IMR-90 (cell line): ENCODE data around the gene ZNF397. TPM values are rescaled to one million over a fixed set of nuclear protein-coding genes. Genes with fewer than 3 reads are reported as not detected.

Experiments
- ATAC-seq: fragments of 200-7000 bp; cut with Tn5 transposase; 2 replicates; pipeline ENCODE4 v1.9.1; 2020; ENCODE audit warnings: low read depth, mild to moderate bottlenecking, moderate library complexity
- BruUV-seq: library from RNA; stranded (reverse); fragments of 400-500 nt; replicated peaks from 2 replicates; lab custom pipeline; 2021; lab: Mats Ljungman, UMichigan
- CTCF ChIA-PET: fragments of 300-600 bp; formaldehyde crosslinking; extraction: SDS; loops from one replicate; lab custom pipeline; 2021; ENCODE audit warnings: antibody characterized with exemption; lab: Yijun Ruan, JAX
- POLR2A ChIA-PET: fragments of 300-600 bp; sonication (Branson Sonifier 250); formaldehyde crosslinking; loops from one replicate; lab custom pipeline; 2022; ENCODE audit warnings: antibody characterized with exemption; ENCODE audit not compliant: unreplicated experiment; lab: Charles Lee
- DNase-seq: peaks from one replicate; pipeline ENCODE4 v3.0.0; 2013
- H2AFZ ChIP-seq: replicated peaks from 2 replicates; pipeline ENCODE3; 2013; ENCODE audit warnings: low read length, mild to moderate bottlenecking; ENCODE audit not compliant: poor library complexity
- H2AK5ac ChIP-seq: 2 replicates; pipeline ENCODE4 v1.6.1; 2013; ENCODE audit warnings: low read depth, low read length, inconsistent platforms
- H2AK9ac ChIP-seq: replicated peaks from 2 replicates; pipeline ENCODE3; 2013; ENCODE audit warnings: mild to moderate bottlenecking, low read depth, low read length, moderate library complexity; ENCODE audit not compliant: poor library complexity
- H2BK120ac ChIP-seq: 2 replicates; pipeline ENCODE4 v1.6.1; 2013; ENCODE audit warnings: low read depth, low read length, inconsistent platforms
- H2BK15ac ChIP-seq: 3 replicates; pipeline ENCODE4 v1.6.1; 2013; ENCODE audit warnings: low read depth, low read length, inconsistent platforms
- H2BK20ac ChIP-seq: 2 replicates; pipeline ENCODE4 v1.6.1; 2013; ENCODE audit warnings: low read depth, mild to moderate bottlenecking, inconsistent platforms, low read length, moderate library complexity
- H2BK5ac ChIP-seq: 2 replicates; pipeline ENCODE4 v1.6.1; 2013; ENCODE audit warnings: mild to moderate bottlenecking, low read depth, low read length, inconsistent platforms; ENCODE audit not compliant: poor library complexity, severe bottlenecking
- H3K14ac ChIP-seq: replicated peaks from 2 replicates; pipeline ENCODE4 v1.6.1; 2013; ENCODE audit warnings: low read depth, low read length, inconsistent platforms
- H3K18ac ChIP-seq: 2 replicates; pipeline ENCODE4 v1.6.1; 2013; ENCODE audit warnings: low read depth, low read length, control low read depth
- H3K23ac ChIP-seq: 2 replicates; pipeline ENCODE4 v1.6.1; 2013; ENCODE audit warnings: low read depth, low read length, inconsistent platforms
- H3K27ac ChIP-seq: 2 replicates; pipeline ENCODE4 v1.5.1; 2013; ENCODE audit warnings: mild to moderate bottlenecking, control low read depth, low read length; ENCODE audit not compliant: insufficient read depth
- H3K27me3 ChIP-seq: 2 replicates; pipeline ENCODE4 v1.6.1; 2013; ENCODE audit warnings: low read length; ENCODE audit not compliant: control insufficient read depth, insufficient read depth
- H3K36me3 ChIP-seq: 2 replicates; pipeline ENCODE4 v1.6.1; 2013; ENCODE audit warnings: low read length, mixed read lengths; ENCODE audit not compliant: control insufficient read depth, insufficient read depth
- H3K4ac ChIP-seq: 2 replicates; pipeline ENCODE4 v1.6.1; 2013; ENCODE audit warnings: low read depth, low read length, inconsistent platforms
- H3K4me1 ChIP-seq: 2 replicates; pipeline ENCODE4 v1.6.1; 2013; ENCODE audit warnings: low read length, mixed read lengths; ENCODE audit not compliant: control insufficient read depth, insufficient read depth
- H3K4me2 ChIP-seq: 2 replicates; pipeline ENCODE4 v1.6.1; 2013; ENCODE audit warnings: low read depth, mild to moderate bottlenecking, control low read depth, low read length, moderate library complexity
- H3K4me3 ChIP-seq: 2 replicates; pipeline ENCODE4 v1.5.1; 2013; ENCODE audit warnings: low read depth, mild to moderate bottlenecking, control low read depth, low read length, moderate library complexity; ENCODE audit not compliant: insufficient read depth
- H3K56ac ChIP-seq: 2 replicates; pipeline ENCODE4 v1.6.1; 2013; ENCODE audit warnings: low read length, inconsistent platforms; ENCODE audit not compliant: insufficient read depth; ENCODE audit errors: extremely low read depth
- H3K79me1 ChIP-seq, 2 experiments: 2 replicates each; pipeline ENCODE4 v1.6.1; 2013; ENCODE audit warnings: low read length in 2 of 2, inconsistent platforms in 1 of 2, low read depth in 1 of 2
- H3K9ac ChIP-seq: 2 replicates; pipeline ENCODE4 v1.6.1; 2013; ENCODE audit warnings: low read depth, low read length, control low read depth
- H3K9me1 ChIP-seq: 2 replicates; pipeline ENCODE4 v1.6.1; 2013; ENCODE audit warnings: low read length, inconsistent platforms; ENCODE audit not compliant: insufficient read depth
- H3K9me3 ChIP-seq: 2 replicates; pipeline ENCODE4 v1.6.1; 2013; ENCODE audit warnings: low read length; ENCODE audit not compliant: control insufficient read depth, insufficient read depth
- H4K20me1 ChIP-seq: 2 replicates; pipeline ENCODE4 v1.6.1; 2013; ENCODE audit warnings: low read length, inconsistent platforms; ENCODE audit not compliant: insufficient read depth
- H4K5ac ChIP-seq: 2 replicates; pipeline ENCODE4 v1.6.1; 2013; ENCODE audit warnings: mild to moderate bottlenecking, low read depth, low read length, control low read depth
- H4K8ac ChIP-seq, 2 experiments: 2 replicates each; pipeline ENCODE4 v1.6.1; 2013; ENCODE audit warnings: low read depth in 2 of 2, low read length in 2 of 2, control low read depth in 1 of 2, inconsistent platforms in 1 of 2
- H4K91ac ChIP-seq: 2 replicates; pipeline ENCODE4 v1.6.1; 2013; ENCODE audit warnings: low read depth, low read length, inconsistent platforms; ENCODE audit not compliant: insufficient read depth
- BHLHE40 ChIP-seq: fragments of 150-350 bp; IDR thresholded peaks from 2 replicates; pipeline ENCODE4 v1.6.1; 2016; ENCODE audit warnings: mild to moderate bottlenecking, low read depth, low read length
- CEBPB ChIP-seq: IDR thresholded peaks from 2 replicates; pipeline ENCODE4 v1.6.1; 2012; ENCODE audit warnings: low read depth, low read length, improper control_type of control experiment
- CHD1 ChIP-seq: IDR thresholded peaks from 2 replicates; pipeline ENCODE4 v1.6.1; 2012; ENCODE audit warnings: low read depth, low read length, improper control_type of control experiment
- CTCF ChIP-seq: conservative IDR thresholded peaks from 2 replicates; pipeline ENCODE4 v1.5.1; 2012; ENCODE audit warnings: mild to moderate bottlenecking, low read depth, low read length, improper control_type of control experiment
- ELK1 ChIP-seq: fragments of 150-350 bp; IDR thresholded peaks from 2 replicates; pipeline ENCODE4 v1.6.1; 2016; ENCODE audit warnings: low read depth, mild to moderate bottlenecking, low read length, moderate library complexity, borderline replicate concordance
- FOS ChIP-seq: fragments of 150-350 bp; IDR thresholded peaks from 2 replicates; pipeline ENCODE4 v1.6.1; 2016; ENCODE audit warnings: low read depth, low read length
- MAFK ChIP-seq: IDR thresholded peaks from 2 replicates; pipeline ENCODE4 v1.6.1; 2012; ENCODE audit warnings: low read depth, low read length, improper control_type of control experiment
- MAZ ChIP-seq: IDR thresholded peaks from 2 replicates; pipeline ENCODE4 v1.6.1; 2012; ENCODE audit warnings: low read depth, mild to moderate bottlenecking, low read length, improper control_type of control experiment, moderate library complexity, borderline replicate concordance
- MXI1 ChIP-seq: IDR thresholded peaks from 2 replicates; pipeline ENCODE4 v1.6.1; 2012; ENCODE audit warnings: low read depth, mild to moderate bottlenecking, low read length, moderate library complexity, borderline replicate concordance
- NFE2L2 ChIP-seq: fragments of 150-350 bp; IDR thresholded peaks from 2 replicates; pipeline ENCODE4 v1.6.1; 2016; ENCODE audit warnings: low read depth, mild to moderate bottlenecking, low read length
- POLR2A ChIP-seq: IDR thresholded peaks from 2 replicates; pipeline ENCODE4 v1.6.1; 2012; ENCODE audit warnings: mild to moderate bottlenecking, low read depth, low read length
- RAD21 ChIP-seq: IDR thresholded peaks from 2 replicates; pipeline ENCODE4 v1.6.1; 2012; ENCODE audit warnings: low read length, improper control_type of control experiment
- RCOR1 ChIP-seq: IDR thresholded peaks from 2 replicates; pipeline ENCODE4 v1.6.1; 2012; ENCODE audit warnings: mild to moderate bottlenecking, low read length, improper control_type of control experiment; ENCODE audit not compliant: insufficient replicate concordance
- RFX5 ChIP-seq: IDR thresholded peaks from 2 replicates; pipeline ENCODE4 v1.8.0; 2012; ENCODE audit warnings: low read depth, mild to moderate bottlenecking, low read length, moderate library complexity
- SMC3 ChIP-seq: fragments of 150-350 bp; IDR thresholded peaks from 2 replicates; pipeline ENCODE4 v1.6.1; 2016; ENCODE audit warnings: low read depth, mild to moderate bottlenecking, antibody characterized with exemption, low read length, moderate library complexity
- USF2 ChIP-seq: fragments of 150-350 bp; IDR thresholded peaks from 2 replicates; pipeline ENCODE4 v1.6.1; 2017; ENCODE audit warnings: mild to moderate bottlenecking, antibody characterized with exemption, low read length, low read depth
- WGBS, 2 experiments: methylation state at CpG; one replicate each; pipeline versions ENCODE4 v1.1.5 to v1.1.7; 2013; ENCODE audit warnings: missing lambda C conversion rate in 2 of 2; ENCODE audit not compliant: insufficient read length in 1 of 2; ENCODE audit errors: extremely low coverage in 2 of 2; 5-methylcytosine and 5-hydroxymethylcytosine counted together
- dilution Hi-C: fragments of 300-500 bp; cut with HindIII; formaldehyde crosslinking; loops from one replicate; pipeline ENCODE4 v1.14.3; 2018; ENCODE audit warnings: low sequenced_read_pairs; ENCODE audit not compliant: unreplicated experiment
- in situ Hi-C: fragments of 300-500 bp; cut with MboI; formaldehyde crosslinking; loops from 3 replicates; pipeline ENCODE4 v1.14.3; 2019; ENCODE audit warnings: low sequenced_read_pairs, inconsistent platforms, mixed read lengths
- intact Hi-C: fragments of 100-400 bp; cut with micrococcal nuclease; formaldehyde crosslinking; loops from 2 replicates; pipeline ENCODE4 v1.10.0; 2022
- polyA plus RNA-seq, 3 experiments: library from polyadenylated mRNA; depleted of rRNA; stranded (reverse); fragments of >200 nt; gene quantifications; 2 replicates each; pipeline ENCODE4 v1.2.3, GENCODE V29; 2012; ENCODE audit warnings: low replicate concordance in 1 of 3
- total RNA-seq: library from RNA; depleted of rRNA; stranded (reverse); fragments of >200 nt; gene quantifications from 2 replicates; pipeline ENCODE4 v1.2.3, GENCODE V29; 2012

Gene ZNF397
- total and polyA plus RNA-seq, 2 of the 4 experiments (the other 2 are of a cell fraction): 5.5 to 9.9 TPM

- no CpG with 5 or more reads among the region's 2 CpGs for WGBS, 2 experiments
- Histone ChIP-seq H4K5ac (no peak overlapping the region), H3K14ac (no peak overlapping the region), H4K20me1 (no peaks in the 10 kb centered on the region), H4K91ac (no peak overlapping the region), H2AFZ (no peak overlapping the region), H3K56ac (no peak overlapping the region), H2AK9ac (no peak overlapping the region), H2BK5ac (no peak overlapping the region), H3K27me3 (no peaks in the 10 kb centered on the region), H3K27ac (no peak overlapping the region), H3K9me3 (peaks cover 23% of the 10 kb centered on the region), H3K36me3 (peaks cover 12% of the 10 kb centered on the region), H2BK120ac (no peak overlapping the region), H2AK5ac (no peak overlapping the region), H3K18ac (no peak overlapping the region), H4K8ac (no peak overlapping the region), H3K23ac (no peak overlapping the region), H3K4me1 (no peaks in the 10 kb centered on the region), H2BK15ac (no peak overlapping the region), H3K4me3 (no peak overlapping the region), H2BK20ac (no peak overlapping the region), H3K4me2 (no peak overlapping the region), H3K9ac (no peak overlapping the region), H3K4ac (no peak overlapping the region), H3K79me1 (peaks cover 6 to 8% of the 10 kb centered on the region in 2 experiments; a peak in 2 of 4 replicates), H3K9me1 (no peaks in the 10 kb centered on the region)
- DNase-seq (no peak), ATAC-seq (no peak)
- ChIA-PET POLR2A (no interaction called here), CTCF (no interaction called here)
- intact Hi-C loops (no loop called here), in situ Hi-C loops (no loop called here), dilution Hi-C loops (no loop called here)
- no TSS peak for BruUV-seq
- no peak for TF ChIP-seq CHD1
- TF ChIP-seq ELK1: no peak
- TF ChIP-seq SMC3: no peak
- TF ChIP-seq BHLHE40: no peak
- TF ChIP-seq MXI1: no peak
- no peak for TF ChIP-seq FOS
- TF ChIP-seq MAFK: no peak
- TF ChIP-seq CEBPB: no peak
- no peak for TF ChIP-seq CTCF
- no peak for TF ChIP-seq USF2
- no peak for TF ChIP-seq POLR2A
- no peak for TF ChIP-seq RFX5
- TF ChIP-seq RCOR1: no peak
- no peak for TF ChIP-seq NFE2L2
- TF ChIP-seq MAZ: no peak
- TF ChIP-seq RAD21: no peak
Observed at GRCh38 chr18:35268821-35269220, 28.0 kb downstream of the ZNF397 start.
